HepG2 (cell line): ENCODE data around the gene TMEM130.

Source experiments
- CTCF ChIP-seq: sonication (generic); formaldehyde crosslinking; IDR thresholded peaks from 2 replicates; pipeline ENCODE4 v1.5.0; 2020; ENCODE audit warnings: mild to moderate bottlenecking, missing genetic modification reagents, moderate library complexity
- EHMT2 ChIP-seq: fragments of 200-600 bp; sonication (generic); IDR thresholded peaks from 2 replicates; pipeline ENCODE4 v1.7.0; 2017; ENCODE audit warnings: antibody characterized with exemption, low read depth, low read length, borderline replicate concordance
- ELF3 ChIP-seq: IDR thresholded peaks from 2 replicates; pipeline ENCODE4 v1.6.1; 2016; ENCODE audit warnings: missing genetic modification reagents, missing compliant biosample characterization
- HMGXB4 ChIP-seq, 2 experiments: sonication (generic) in 1 of 2; formaldehyde crosslinking in 1 of 2; IDR thresholded peaks; 2 replicates each; pipeline versions ENCODE4 v1.4.0 to v1.6.1; 2018 to 2020; ENCODE audit warnings: missing genetic modification reagents in 2 of 2, borderline replicate concordance in 1 of 2, low read depth in 1 of 2, mild to moderate bottlenecking in 1 of 2, missing biosample characterization in 1 of 2
- IRF1 ChIP-seq: sonication (generic); formaldehyde crosslinking; IDR thresholded peaks from 2 replicates; pipeline ENCODE4 v1.4.0; 2020; ENCODE audit warnings: low read depth, mild to moderate bottlenecking, missing genetic modification reagents
- PRDM10 ChIP-seq: sonication (generic); formaldehyde crosslinking; IDR thresholded peaks from 2 replicates; pipeline ENCODE4 v1.4.0; 2020; ENCODE audit warnings: low read depth, missing genetic modification reagents
- SALL2 ChIP-seq: sonication (generic); formaldehyde crosslinking; IDR thresholded peaks from 2 replicates; pipeline ENCODE4 v1.8.1; 2023; ENCODE audit warnings: mild to moderate bottlenecking, missing genetic modification reagents, inconsistent platforms
- SRSF9 ChIP-seq: fragments of 200-400 bp; formaldehyde crosslinking; IDR thresholded peaks from 2 replicates; pipeline ENCODE4 v1.6.1; 2018; ENCODE audit warnings: borderline replicate concordance, mild to moderate bottlenecking, low read depth, low read length; ENCODE audit not compliant: insufficient read depth, poor library complexity, severe bottlenecking
- TOE1 ChIP-seq: sonication (generic); formaldehyde crosslinking; IDR thresholded peaks from 2 replicates; pipeline ENCODE4 v1.4.0; 2020; ENCODE audit warnings: mild to moderate bottlenecking, missing genetic modification reagents
- ZNF232 ChIP-seq: sonication (generic); formaldehyde crosslinking; IDR thresholded peaks from 2 replicates; pipeline ENCODE4 v1.4.0; 2020; ENCODE audit warnings: missing genetic modification reagents, borderline replicate concordance
- ZNF274 ChIP-seq: sonication (generic); formaldehyde crosslinking; IDR thresholded peaks from 2 replicates; pipeline ENCODE4 v1.5.1; 2020; ENCODE audit warnings: mild to moderate bottlenecking, missing genetic modification reagents
- ZNF350 ChIP-seq: sonication (generic); formaldehyde crosslinking; IDR thresholded peaks from 2 replicates; pipeline ENCODE4 v1.4.0; 2020; ENCODE audit warnings: mild to moderate bottlenecking, low read depth, missing genetic modification reagents, borderline replicate concordance
- ZNF589 ChIP-seq: sonication (generic); formaldehyde crosslinking; conservative IDR thresholded peaks from 2 replicates; pipeline ENCODE4 v1.8.0; 2022; ENCODE audit warnings: mild to moderate bottlenecking, moderate library complexity, missing genetic modification reagents

- TF ChIP-seq HMGXB4 (CRISPR knock-in tag; IDR thresholded peaks at IDR 0.05; ENCODE audit: borderline replicate concordance in 1 of 2, low read depth in 1 of 2) = no peak
- no peak for TF ChIP-seq PRDM10 (CRISPR knock-in tag)
- no peak for TF ChIP-seq ELF3 (CRISPR knock-in tag)
- TF ChIP-seq ZNF350 (CRISPR knock-in tag) = no peak
- TF ChIP-seq TOE1 (CRISPR knock-in tag) = no peak
- TF ChIP-seq IRF1 (CRISPR knock-in tag) = no peak
- TF ChIP-seq CTCF = no peak
- no peak for TF ChIP-seq EHMT2
- no peak for TF ChIP-seq ZNF274 (CRISPR knock-in tag)
- TF ChIP-seq ZNF232 (CRISPR knock-in tag) = no peak
- TF ChIP-seq SRSF9 = no peak
- TF ChIP-seq SALL2 = no peak
- no peak for TF ChIP-seq ZNF589 (CRISPR knock-in tag)
Observed at GRCh38 chr7:98840096-98840495, 29.7 kb downstream of the TMEM130 start.
